HG02870 (cell line): ENCODE results near the gene LIN7B.

Experiments used
- ATAC-seq: cut with Tn5 transposase; IDR thresholded peaks from one replicate; pipeline ENCODE4 v1.9.1; 2021; ENCODE audit warnings: mild to moderate bottlenecking, moderate library complexity; ENCODE audit not compliant: unreplicated experiment

Gene LIN7B

GRCh38 chr19:49094505-49095482 lies 19.4 kb upstream of the LIN7B start:
- ATAC-seq = no peak

- no peak for ATAC-seq
These were observed 16.5 kb upstream of the LIN7B start for GRCh38 chr19:49097453-49098288.

GRCh38 chr19:49098795-49099194 lies 15.4 kb upstream of the LIN7B start:
- ATAC-seq = no peak

- no peak for ATAC-seq
These were observed 13.0 kb upstream of the LIN7B start for GRCh38 chr19:49101160-49101559.

- no peak for ATAC-seq
These were observed 11.9 kb upstream of the LIN7B start for GRCh38 chr19:49102303-49102702.

- no peak for ATAC-seq
These were observed 10.7 kb upstream of the LIN7B start for GRCh38 chr19:49103331-49104085.

- ATAC-seq = no peak
These were observed 9.8 kb upstream of the LIN7B start for GRCh38 chr19:49104229-49104864.

GRCh38 chr19:49106648-49107135 lies 7.5 kb upstream of the LIN7B start:
- no peak for ATAC-seq

GRCh38 chr19:49107625-49108459 lies 6.3 kb upstream of the LIN7B start:
- no peak for ATAC-seq

- ATAC-seq = no peak
These were observed 5.1 kb upstream of the LIN7B start for GRCh38 chr19:49109051-49109450.

- no peak for ATAC-seq
These were observed 4.5 kb upstream of the LIN7B start for GRCh38 chr19:49109569-49110233.

- no peak for ATAC-seq
These were observed 3.6 kb upstream of the LIN7B start for GRCh38 chr19:49110567-49110966.

- ATAC-seq = no peak
These were observed 2.8 kb upstream of the LIN7B start for GRCh38 chr19:49111218-49111998.

GRCh38 chr19:49114630-49115363 lies 627 bp downstream of the LIN7B start:
- ATAC-seq = no peak

- no peak for ATAC-seq
These were observed 2.4 kb downstream of the LIN7B start for GRCh38 chr19:49116544-49116943.

GRCh38 chr19:49117677-49118564 lies 3.8 kb downstream of the LIN7B start:
- ATAC-seq = no peak
